ENCODE data around the gene PHAF1. TPM values are rescaled to one million over a fixed set of nuclear protein-coding genes. Genes with fewer than 3 reads are reported as not detected.
A peak's percentile ranks its signal among the peaks of the same experiment; 100 is the strongest.

Gene PHAF1
- total and polyA plus RNA-seq, 2 of the 13 experiments (the other 11 are each of a cell fraction or from before 2014, with no cell fraction given) = 48.3 to 174 TPM

DNA sequence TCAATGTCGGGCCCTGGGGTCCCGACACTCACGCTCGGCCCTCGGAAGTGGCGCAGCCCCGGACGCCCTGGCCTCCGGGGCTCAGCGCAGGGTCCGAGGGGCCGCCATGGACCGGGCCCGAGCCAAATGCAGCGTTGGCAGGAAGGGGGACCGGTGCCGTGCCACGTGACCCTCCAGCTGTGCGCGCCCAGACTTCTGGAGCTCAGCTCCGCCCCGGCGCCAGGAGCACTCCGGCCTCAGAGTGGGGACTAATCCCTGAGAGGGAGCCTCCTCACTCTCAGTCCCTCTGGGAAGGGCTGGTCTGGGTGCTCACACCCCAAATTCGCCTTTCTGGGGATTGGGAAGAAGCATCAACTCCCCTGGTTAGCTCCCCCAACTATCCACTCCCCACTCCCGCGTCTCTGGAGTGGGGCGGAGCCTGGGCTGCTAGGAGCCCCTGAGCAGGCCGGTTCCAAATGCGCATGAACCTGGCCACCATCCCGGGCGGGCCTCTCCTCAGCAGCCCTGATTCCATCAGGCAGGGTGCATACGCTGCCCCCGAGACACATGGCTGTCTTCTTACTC is 41.2 kb downstream of the PHAF1 start, which contains the start of gene B3GNT9 (continued):
- TF ChIP-seq, protein P1, sequence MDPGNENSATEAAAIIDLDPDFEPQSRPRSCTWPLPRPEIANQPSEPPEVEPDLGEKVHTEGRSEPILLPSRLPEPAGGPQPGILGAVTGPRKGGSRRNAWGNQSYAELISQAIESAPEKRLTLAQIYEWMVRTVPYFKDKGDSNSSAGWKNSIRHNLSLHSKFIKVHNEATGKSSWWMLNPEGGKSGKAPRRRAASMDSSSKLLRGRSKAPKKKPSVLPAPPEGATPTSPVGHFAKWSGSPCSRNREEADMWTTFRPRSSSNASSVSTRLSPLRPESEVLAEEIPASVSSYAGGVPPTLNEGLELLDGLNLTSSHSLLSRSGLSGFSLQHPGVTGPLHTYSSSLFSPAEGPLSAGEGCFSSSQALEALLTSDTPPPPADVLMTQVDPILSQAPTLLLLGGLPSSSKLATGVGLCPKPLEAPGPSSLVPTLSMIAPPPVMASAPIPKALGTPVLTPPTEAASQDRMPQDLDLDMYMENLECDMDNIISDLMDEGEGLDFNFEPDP (CRISPR knock-in tag; conservative IDR thresholded peaks at IDR 0.05) = no peak
- TF ChIP-seq, protein P2, sequence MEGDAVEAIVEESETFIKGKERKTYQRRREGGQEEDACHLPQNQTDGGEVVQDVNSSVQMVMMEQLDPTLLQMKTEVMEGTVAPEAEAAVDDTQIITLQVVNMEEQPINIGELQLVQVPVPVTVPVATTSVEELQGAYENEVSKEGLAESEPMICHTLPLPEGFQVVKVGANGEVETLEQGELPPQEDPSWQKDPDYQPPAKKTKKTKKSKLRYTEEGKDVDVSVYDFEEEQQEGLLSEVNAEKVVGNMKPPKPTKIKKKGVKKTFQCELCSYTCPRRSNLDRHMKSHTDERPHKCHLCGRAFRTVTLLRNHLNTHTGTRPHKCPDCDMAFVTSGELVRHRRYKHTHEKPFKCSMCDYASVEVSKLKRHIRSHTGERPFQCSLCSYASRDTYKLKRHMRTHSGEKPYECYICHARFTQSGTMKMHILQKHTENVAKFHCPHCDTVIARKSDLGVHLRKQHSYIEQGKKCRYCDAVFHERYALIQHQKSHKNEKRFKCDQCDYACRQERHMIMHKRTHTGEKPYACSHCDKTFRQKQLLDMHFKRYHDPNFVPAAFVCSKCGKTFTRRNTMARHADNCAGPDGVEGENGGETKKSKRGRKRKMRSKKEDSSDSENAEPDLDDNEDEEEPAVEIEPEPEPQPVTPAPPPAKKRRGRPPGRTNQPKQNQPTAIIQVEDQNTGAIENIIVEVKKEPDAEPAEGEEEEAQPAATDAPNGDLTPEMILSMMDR (CRISPR knock-in tag; IDR thresholded peaks at IDR 0.05) = peak; percentile 8; the same call in 1 of the 2 replicates
- no peak for TF ChIP-seq MYNN (CRISPR knock-in tag; IDR thresholded peaks at IDR 0.05; ENCODE audit: low read depth)
- TF ChIP-seq ZNF75D (CRISPR knock-in tag; IDR thresholded peaks at IDR 0.05; ENCODE audit: borderline replicate concordance) = no peak
- no peak for TF ChIP-seq ZNF484 (CRISPR knock-in tag; IDR thresholded peaks at IDR 0.05; ENCODE audit: borderline replicate concordance, low read depth)
- TF ChIP-seq, protein P3, sequence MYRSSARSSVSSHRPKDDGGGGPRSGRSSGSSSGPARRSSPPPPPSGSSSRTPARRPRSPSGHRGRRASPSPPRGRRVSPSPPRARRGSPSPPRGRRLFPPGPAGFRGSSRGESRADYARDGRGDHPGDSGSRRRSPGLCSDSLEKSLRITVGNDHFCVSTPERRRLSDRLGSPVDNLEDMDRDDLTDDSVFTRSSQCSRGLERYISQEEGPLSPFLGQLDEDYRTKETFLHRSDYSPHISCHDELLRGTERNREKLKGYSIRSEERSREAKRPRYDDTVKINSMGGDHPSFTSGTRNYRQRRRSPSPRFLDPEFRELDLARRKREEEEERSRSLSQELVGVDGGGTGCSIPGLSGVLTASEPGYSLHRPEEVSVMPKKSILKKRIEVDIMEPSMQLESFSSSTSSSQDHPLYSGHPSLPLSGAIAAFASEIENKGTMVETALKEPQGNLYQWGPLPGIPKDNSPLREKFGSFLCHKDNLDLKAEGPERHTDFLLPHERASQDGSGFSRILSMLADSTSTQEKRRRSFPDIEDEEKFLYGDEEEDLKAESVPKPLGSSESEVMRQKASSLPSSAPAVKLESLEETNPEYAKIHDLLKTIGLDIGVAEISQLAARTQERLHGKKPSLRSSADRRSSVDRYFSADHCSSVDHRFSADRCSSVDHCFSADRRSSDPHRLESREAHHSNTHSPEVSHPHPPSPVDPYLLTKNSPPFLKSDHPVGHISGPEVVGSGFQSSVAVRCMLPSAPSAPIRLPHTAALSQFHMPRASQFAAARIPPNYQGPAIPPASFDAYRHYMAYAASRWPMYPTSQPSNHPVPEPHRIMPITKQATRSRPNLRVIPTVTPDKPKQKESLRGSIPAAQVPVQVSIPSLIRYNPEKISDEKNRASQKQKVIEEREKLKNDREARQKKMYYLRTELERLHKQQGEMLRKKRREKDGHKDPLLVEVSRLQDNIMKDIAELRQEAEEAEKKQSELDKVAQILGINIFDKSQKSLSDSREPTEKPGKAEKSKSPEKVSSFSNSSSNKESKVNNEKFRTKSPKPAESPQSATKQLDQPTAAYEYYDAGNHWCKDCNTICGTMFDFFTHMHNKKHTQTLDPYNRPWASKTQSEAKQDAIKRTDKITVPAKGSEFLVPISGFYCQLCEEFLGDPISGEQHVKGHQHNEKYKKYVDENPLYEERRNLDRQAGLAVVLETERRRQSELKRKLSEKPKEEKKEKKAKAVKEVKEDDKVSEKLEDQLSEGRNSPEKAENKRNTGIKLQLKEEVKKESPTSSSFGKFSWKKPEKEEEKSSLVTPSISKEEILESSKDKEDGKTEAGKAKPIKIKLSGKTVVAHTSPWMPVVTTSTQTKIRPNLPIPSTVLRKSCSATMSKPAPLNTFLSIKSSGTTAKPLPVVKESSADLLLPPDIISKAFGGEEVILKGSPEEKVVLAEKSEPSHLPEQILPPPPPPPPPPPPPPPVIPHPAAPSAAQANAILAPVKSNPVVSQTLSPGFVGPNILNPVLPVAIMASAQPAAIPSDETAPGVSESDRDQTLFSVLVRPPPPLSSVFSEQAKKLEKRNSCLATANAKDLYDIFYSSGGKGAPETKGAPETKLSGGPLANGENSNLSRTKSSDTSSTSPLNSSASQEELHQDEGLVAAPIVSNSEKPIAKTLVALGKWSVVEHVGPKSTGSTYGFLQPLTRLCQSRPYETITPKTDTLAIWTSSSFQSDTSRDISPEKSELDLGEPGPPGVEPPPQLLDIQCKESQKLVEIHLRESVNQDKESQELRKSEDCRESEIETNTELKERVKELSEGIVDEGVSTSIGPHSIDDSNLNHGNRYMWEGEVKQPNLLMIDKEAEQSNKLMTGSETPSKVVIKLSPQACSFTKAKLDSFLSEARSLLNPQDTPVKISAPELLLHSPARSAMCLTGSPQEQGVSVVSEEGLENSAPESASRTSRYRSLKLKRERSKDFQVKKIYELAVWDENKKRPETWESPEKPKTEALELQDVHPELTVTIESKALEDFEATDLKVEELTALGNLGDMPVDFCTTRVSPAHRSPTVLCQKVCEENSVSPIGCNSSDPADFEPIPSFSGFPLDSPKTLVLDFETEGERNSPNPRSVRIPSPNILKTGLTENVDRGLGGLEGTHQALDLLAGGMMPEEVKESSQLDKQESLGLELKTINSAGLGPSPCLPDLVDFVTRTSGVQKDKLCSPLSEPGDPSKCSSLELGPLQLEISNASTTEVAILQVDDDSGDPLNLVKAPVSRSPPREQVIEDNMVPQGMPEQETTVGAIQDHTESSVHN (CRISPR knock-in tag; IDR thresholded peaks at IDR 0.05) = peak; percentile 43; the same call in 1 of the 2 replicates
- TF ChIP-seq ZNF572 (CRISPR knock-in tag; IDR thresholded peaks at IDR 0.05) = peak; percentile 95; the same call in 1 of the 2 replicates
- no peak for TF ChIP-seq HDAC6 (IDR thresholded peaks at IDR 0.05; ENCODE audit: low read depth, low read length)
- TF ChIP-seq EP300 (IDR thresholded peaks at IDR 0.05; ENCODE audit: low read depth in 2 of 2, low read length in 2 of 2) = peak in 1 of 2 experiments; percentile 33; a peak in 1 of 4 replicates
- TF ChIP-seq EP300 (CRISPR knock-in tag; IDR thresholded peaks at IDR 0.05; ENCODE audit: borderline replicate concordance) = no peak
- TF ChIP-seq ZNF598 (CRISPR knock-in tag; IDR thresholded peaks at IDR 0.05; ENCODE audit: borderline replicate concordance) = no peak
- TF ChIP-seq ZMYM2 (CRISPR knock-in tag; IDR thresholded peaks at IDR 0.05) = no peak
- no peak for TF ChIP-seq ARHGAP35 (CRISPR knock-in tag; IDR thresholded peaks at IDR 0.05; ENCODE audit: borderline replicate concordance)
- TF ChIP-seq ZNF33B (CRISPR knock-in tag; IDR thresholded peaks at IDR 0.05) = 0 out of 2 replicates have a peak, but pooled peaks have one; percentile 61
- no peak for TF ChIP-seq ZNF317 (CRISPR knock-in tag; IDR thresholded peaks at IDR 0.05)
- TF ChIP-seq ZNF160 (CRISPR knock-in tag; IDR thresholded peaks at IDR 0.05) = no peak
- TF ChIP-seq, protein P4, sequence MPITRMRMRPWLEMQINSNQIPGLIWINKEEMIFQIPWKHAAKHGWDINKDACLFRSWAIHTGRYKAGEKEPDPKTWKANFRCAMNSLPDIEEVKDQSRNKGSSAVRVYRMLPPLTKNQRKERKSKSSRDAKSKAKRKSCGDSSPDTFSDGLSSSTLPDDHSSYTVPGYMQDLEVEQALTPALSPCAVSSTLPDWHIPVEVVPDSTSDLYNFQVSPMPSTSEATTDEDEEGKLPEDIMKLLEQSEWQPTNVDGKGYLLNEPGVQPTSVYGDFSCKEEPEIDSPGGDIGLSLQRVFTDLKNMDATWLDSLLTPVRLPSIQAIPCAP (CRISPR knock-in tag; IDR thresholded peaks at IDR 0.05; ENCODE audit: low read depth) = no peak

All from HepG2 (cell line).